ENCODE measurements around the gene TAF4. TPM values are rescaled to one million over a fixed set of nuclear protein-coding genes. Genes with fewer than 3 reads are reported as not detected.
"Not testable (repeated sequence)": the region's sequence is repeated elsewhere in the genome, so short reads cannot be mapped to it uniquely, and the experiment has no call there.

Gene TAF4
- polyA plus RNA-seq, 1 donor from 2014 or later: 3.4 TPM

DNA sequence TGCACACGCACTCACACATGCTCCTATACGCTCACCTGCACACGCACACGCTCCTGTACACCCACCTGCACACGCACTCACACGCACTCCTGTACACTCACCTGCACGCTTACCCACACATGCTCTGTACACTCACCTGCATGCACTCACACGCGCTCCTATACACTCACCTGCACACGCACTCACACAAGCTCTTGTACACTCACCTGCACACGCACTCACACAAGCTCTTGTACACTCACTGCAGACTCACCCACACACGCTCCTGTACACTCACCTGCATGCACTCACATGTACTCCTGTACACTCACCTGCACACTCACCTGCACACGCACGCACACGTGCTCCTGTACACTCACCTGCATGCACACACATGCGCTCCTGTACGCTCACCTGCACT is 22.0 kb upstream of the TAF4 start:
- H3K27ac Mint-ChIP-seq: no peak overlapping the region
- no peaks in the 10 kb centered on the region for H3K4me1 Mint-ChIP-seq
- no peak overlapping the region for H3K4me3 Mint-ChIP-seq
- H3K27me3 Mint-ChIP-seq: peaks cover 13% of the 10 kb centered on the region
- no peaks in the 10 kb centered on the region for H3K36me3 Mint-ChIP-seq
- H3K9me3 Mint-ChIP-seq: peaks cover 0 to 6% (median 1%) of the 10 kb centered on the region in 3 donors

- Mint-ChIP-seq H3K4me3 (no peak overlapping the region), H3K27me3 (peaks cover 13% of the 10 kb centered on the region), H3K4me1 (no peaks in the 10 kb centered on the region), H3K36me3 (no peaks in the 10 kb centered on the region), H3K27ac (no peak overlapping the region), H3K9me3 (peaks cover 0 to 5% (median 0%) of the 10 kb centered on the region in 3 donors)
Measured at GRCh38 chr20:62087227-62087626, 21.5 kb upstream of the TAF4 start.

DNA sequence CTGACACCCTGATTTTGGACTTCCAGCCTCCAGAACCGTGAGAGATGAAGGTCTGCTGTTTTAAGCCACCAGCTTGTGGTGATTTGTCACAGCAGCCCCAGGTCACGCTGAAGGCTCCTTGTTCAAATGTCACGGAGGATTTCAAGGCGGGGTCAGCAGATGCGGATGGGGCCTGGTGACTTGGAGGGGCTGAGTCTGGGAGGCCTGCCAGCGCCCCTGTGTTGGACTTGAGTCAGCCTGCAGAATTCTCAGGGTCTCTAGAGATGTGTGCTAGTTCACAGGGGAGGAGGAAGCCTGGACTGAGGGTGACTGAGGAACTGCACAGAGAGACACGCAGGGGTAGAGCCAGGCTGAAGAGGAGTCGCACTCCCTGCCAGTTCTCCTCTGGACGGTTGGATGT is 19.5 kb upstream of the TAF4 start:
- no peak overlapping the region for H3K27ac Mint-ChIP-seq
- peaks cover 0 to 5% (median 3%) of the 10 kb centered on the region in 3 donors for H3K9me3 Mint-ChIP-seq
- peaks cover 15% of the 10 kb centered on the region for H3K27me3 Mint-ChIP-seq
- H3K4me3 Mint-ChIP-seq: no peak overlapping the region
- H3K4me1 Mint-ChIP-seq: no peaks in the 10 kb centered on the region
- H3K36me3 Mint-ChIP-seq: no peaks in the 10 kb centered on the region

DNA sequence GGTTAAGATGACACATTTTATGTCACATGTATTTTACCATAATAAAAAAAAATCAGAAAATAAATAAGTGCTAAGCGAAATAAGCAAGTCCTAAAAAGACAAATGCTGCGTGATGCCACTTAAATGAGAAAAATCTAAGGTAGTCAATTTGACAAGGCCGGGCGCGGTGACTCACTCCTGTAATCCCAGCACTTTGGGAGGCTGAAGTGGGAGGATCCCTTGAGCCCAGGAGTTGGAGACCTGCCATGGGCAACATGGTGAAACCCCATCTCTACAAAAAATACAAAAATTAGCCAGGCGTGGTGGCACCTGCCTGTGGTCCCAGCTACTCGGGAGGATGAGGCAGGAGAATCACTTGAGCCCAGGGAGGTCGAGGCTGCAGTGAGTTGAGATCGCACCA is 18.5 kb upstream of the TAF4 start:
- H3K4me1 Mint-ChIP-seq, H3K36me3 Mint-ChIP-seq, H3K27ac Mint-ChIP-seq, H3K4me3 Mint-ChIP-seq, H3K9me3 Mint-ChIP-seq: not testable (repeated sequence)
- H3K27me3 Mint-ChIP-seq: peaks cover 16% of the 10 kb centered on the region

- Mint-ChIP-seq H3K4me1 (no peaks in the 10 kb centered on the region), H3K4me3 (no peak overlapping the region), H3K9me3 (peaks cover 7 to 11% (median 8%) of the 10 kb centered on the region in 3 donors), H3K36me3 (no peaks in the 10 kb centered on the region), H3K27me3 (peaks cover 19% of the 10 kb centered on the region), H3K27ac (no peak overlapping the region)
Measured at GRCh38 chr20:62083312-62083711, 17.6 kb upstream of the TAF4 start.

DNA sequence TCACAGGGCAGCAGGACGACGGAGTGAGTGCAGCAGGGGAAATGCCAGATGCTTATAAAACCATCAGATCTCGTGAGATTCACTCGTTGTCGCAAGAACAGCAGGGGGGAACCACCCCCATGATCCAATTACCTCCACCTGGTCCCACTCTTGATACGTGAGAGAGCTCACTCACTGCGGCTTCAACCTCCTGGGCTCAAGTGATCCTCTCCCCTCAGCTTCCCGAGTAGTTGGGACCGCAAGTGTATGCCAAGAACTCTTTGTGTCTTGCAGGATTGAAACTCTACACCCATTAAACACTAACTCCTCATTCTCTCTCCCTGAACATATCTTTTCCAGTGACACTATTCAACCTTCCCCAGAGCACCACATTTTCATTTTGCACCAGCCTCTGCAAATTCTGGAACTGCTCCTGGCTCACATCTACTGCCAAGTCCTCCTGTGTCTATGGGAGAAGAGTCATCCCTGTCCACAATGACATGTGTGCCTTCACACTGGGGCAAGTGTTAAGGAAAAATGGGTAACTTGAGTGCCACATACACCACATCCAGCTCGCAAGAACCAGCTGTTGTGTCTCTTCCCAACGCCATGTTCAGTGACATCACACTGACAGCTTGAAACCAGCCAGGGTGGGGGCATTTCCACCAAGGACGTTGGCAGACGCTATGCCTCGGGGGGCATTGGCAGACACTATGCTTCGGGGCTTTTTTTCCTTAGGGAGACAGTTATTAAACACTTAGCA is 14.7 kb upstream of the TAF4 start:
- Mint-ChIP-seq H3K9me3 (peaks cover 10 to 17% (median 11%) of the 10 kb centered on the region in 3 donors), H3K36me3 (no peaks in the 10 kb centered on the region), H3K27me3 (peaks cover 14% of the 10 kb centered on the region), H3K27ac (no peak overlapping the region), H3K4me1 (no peaks in the 10 kb centered on the region), H3K4me3 (peak overlapping the region in 1 of 4 donors; percentile 25)

- H3K36me3 Mint-ChIP-seq: peaks cover 2% of the 10 kb centered on the region
- H3K4me3 Mint-ChIP-seq: peak overlapping the region in 1 of 4 donors; percentile 45
- no peaks in the 10 kb centered on the region for H3K4me1 Mint-ChIP-seq
- peaks cover 11 to 22% (median 13%) of the 10 kb centered on the region in 3 donors for H3K9me3 Mint-ChIP-seq
- H3K27me3 Mint-ChIP-seq: peaks cover 11% of the 10 kb centered on the region
- no peak overlapping the region for H3K27ac Mint-ChIP-seq
Measured at GRCh38 chr20:62079166-62079565, 13.5 kb upstream of the TAF4 start.

DNA sequence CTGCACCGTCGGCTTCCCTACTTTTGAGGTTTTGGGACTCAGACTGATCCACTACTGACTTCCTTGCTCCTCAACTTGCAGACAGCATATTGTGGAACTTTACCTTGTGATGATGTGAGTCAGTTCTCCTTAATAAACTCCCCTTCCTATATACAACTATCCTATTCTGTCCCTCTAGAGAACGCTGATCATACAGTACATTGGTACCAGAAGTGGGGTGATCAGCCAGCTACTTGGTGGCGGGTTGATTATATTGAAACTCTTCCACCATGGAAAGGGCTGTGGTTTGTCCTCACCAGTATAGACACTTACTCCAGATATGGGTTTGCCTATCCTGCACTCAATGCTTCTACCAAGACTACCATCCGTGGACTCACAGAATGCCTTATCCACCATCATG is 7.6 kb upstream of the TAF4 start:
- Mint-ChIP-seq H3K4me1 (no peaks in the 10 kb centered on the region), H3K27ac (no peak overlapping the region), H3K27me3 (peaks cover 3% of the 10 kb centered on the region), H3K4me3 (no peak overlapping the region), H3K36me3 (peaks cover 2% of the 10 kb centered on the region), H3K9me3 (peaks cover 11 to 23% (median 12%) of the 10 kb centered on the region in 3 donors)

DNA sequence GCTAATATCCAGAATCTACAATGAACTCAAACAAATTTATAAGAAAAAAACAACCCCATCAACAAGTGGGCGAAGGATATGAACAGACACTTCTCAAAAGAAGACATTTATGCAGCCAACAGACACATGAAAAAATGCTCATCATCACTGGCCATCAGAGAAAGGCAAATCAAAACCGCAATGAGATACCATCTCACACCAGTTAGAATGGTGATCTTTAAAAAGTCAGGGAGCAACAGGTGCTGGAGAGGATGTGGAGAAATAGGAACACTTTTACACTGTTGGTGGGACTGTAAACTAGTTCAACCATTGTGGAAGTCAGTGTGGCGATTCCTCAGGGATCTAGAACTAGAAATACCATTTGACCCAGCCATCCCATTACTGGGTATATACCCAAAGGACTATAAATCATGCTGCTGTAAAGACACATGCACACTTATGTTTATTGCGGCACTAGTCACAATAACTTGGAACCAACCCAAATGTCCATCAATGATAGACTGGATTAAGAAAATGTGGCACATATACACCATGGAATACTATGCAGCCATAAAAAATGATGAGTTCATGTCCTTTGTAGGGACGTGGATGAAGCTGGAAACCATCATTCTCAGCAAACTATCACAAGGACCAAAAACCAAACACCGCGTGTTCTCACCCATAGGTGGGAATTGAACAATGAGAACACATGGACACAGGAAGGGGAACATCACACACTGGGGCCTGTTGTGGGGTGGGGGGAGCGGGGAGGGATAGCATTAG is 6.2 kb upstream of the TAF4 start:
- Mint-ChIP-seq H3K4me1 (peaks cover 5 to 11% (median 10%) of the 10 kb centered on the region in 3 donors), H3K9me3 (peaks cover 11 to 22% (median 12%) of the 10 kb centered on the region in 3 donors)
- H3K27me3 Mint-ChIP-seq, H3K27ac Mint-ChIP-seq, H3K4me3 Mint-ChIP-seq, H3K36me3 Mint-ChIP-seq: not testable (repeated sequence)

- Mint-ChIP-seq H3K4me3 (peak overlapping the region in 1 of 4 donors; percentile 65), H3K36me3 (peaks cover 2% of the 10 kb centered on the region), H3K4me1 (peaks cover 10 to 12% (median 11%) of the 10 kb centered on the region in 3 donors), H3K27me3 (peaks cover 5% of the 10 kb centered on the region), H3K9me3 (peaks cover 7 to 15% (median 9%) of the 10 kb centered on the region in 3 donors), H3K27ac (peak overlapping the region in 1 of 3 donors; percentile 71)
Measured at GRCh38 chr20:62069741-62070216, 4.1 kb upstream of the TAF4 start.

GRCh38 chr20:62068997-62069396 is 3.3 kb upstream of the TAF4 start:
- H3K27ac Mint-ChIP-seq: peak overlapping the region in 1 of 3 donors; percentile 71
- peaks cover 2% of the 10 kb centered on the region for H3K36me3 Mint-ChIP-seq
- H3K9me3 Mint-ChIP-seq: peaks cover 6 to 12% (median 7%) of the 10 kb centered on the region in 3 donors
- H3K27me3 Mint-ChIP-seq: peaks cover 5% of the 10 kb centered on the region
- peaks cover 10 to 12% (median 11%) of the 10 kb centered on the region in 3 donors for H3K4me1 Mint-ChIP-seq
- H3K4me3 Mint-ChIP-seq: peak overlapping the region in 1 of 4 donors; percentile 65

DNA sequence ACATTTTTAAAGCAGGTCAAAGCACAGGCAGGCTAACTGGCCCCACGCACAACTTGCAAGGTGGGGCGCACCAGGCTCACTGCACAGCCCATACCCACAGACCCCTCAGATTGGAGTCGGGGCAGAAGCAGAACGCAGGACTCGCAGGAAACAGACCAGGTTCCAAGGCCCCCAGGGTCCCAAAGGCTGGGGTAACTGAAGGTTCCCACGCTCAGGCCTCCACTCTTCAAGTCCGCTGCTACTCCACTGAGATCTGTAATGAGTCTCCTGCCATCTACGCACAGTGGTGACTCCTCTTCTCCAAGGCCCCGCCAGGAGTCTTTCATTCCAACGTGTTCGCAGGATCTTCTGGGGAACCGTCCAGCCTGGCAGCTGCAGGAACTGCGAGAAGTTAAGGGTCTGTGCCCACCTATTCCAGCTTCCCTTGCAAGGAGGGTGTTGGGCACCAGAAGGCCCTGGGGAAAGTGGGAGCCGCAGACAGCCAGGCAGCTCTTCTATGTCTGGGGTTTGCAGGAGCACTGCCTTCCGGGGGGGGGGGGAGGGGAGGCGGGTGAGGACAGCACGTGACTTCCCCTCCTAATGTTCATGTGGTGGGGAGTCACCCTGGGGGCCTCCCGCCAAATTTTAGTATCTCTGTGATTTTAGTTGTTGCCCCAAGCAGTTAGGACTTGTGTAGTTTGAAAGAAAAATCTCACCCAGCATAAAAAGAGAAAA is 2.0 kb upstream of the TAF4 start:
- H3K36me3 Mint-ChIP-seq: peaks cover 2% of the 10 kb centered on the region
- H3K4me3 Mint-ChIP-seq: peak overlapping the region; percentile 84 to 96 (median 94)
- H3K9me3 Mint-ChIP-seq: no peaks in the 10 kb centered on the region

GRCh38 chr20:62066983-62067433 is 1.3 kb upstream of the TAF4 start:
- H3K27me3 Mint-ChIP-seq: peaks cover 5% of the 10 kb centered on the region
- peak overlapping the region; percentile 63 to 97 (median 92) for H3K27ac Mint-ChIP-seq
- no peaks in the 10 kb centered on the region for H3K9me3 Mint-ChIP-seq
- H3K4me1 Mint-ChIP-seq: peaks cover 19 to 24% (median 22%) of the 10 kb centered on the region in 3 donors
- peak overlapping the region; percentile 84 to 96 (median 94) for H3K4me3 Mint-ChIP-seq
- H3K36me3 Mint-ChIP-seq: peaks cover 2% of the 10 kb centered on the region

More for the DNA sequence above, 2.0 kb upstream of the TAF4 start:
- peak overlapping the region in 1 of 3 donors; percentile 88 for H3K27ac Mint-ChIP-seq
- peaks cover 14 to 17% (median 17%) of the 10 kb centered on the region in 3 donors for H3K4me1 Mint-ChIP-seq
- H3K27me3 Mint-ChIP-seq: peaks cover 5% of the 10 kb centered on the region

DNA sequence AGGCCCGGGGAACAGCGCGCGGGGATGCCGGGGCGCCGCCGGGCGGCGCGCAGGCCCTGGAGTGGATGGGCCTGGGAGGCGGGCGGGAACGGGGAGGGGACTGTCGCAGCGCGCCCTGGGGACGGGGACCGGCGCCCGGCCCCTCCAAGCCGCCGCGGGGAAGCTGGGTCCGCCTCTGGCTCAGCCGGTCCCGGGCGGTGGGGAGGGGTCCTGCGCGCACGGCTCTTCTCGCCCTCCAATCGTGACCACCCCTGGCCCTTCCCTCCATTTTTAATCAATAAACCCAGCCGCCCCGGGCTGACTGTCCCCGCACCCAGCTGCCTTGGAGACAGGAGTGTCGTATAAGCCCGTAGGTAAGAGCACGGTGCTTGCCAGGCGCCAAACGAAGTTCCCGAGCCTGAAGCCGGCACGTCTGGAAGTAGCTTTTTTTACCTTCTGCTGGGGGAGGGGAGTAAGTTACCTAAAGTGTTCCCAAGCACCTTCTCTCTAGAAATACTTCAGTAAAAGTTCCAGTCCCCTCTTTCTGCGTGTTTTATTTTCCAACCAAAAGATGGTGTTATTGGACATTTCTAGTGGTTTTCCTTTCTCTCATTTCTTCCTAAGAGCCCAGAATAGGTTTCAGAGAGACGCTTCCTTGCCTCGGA is 780 bp upstream of the TAF4 start:
- Mint-ChIP-seq H3K36me3 (peaks cover 3% of the 10 kb centered on the region), H3K27ac (peak overlapping the region; percentile 63 to 97 (median 92)), H3K27me3 (peaks cover 4% of the 10 kb centered on the region), H3K4me3 (peak overlapping the region; percentile 84 to 96 (median 94)), H3K4me1 (peaks cover 21 to 28% (median 26%) of the 10 kb centered on the region in 3 donors), H3K9me3 (no peaks in the 10 kb centered on the region)
